HS-5 (cell line): ENCODE results near the gene VRK3.

Experiments used
- DNase-seq: peaks from one replicate; pipeline ENCODE4 v3.0.0-alpha.2; 2012; ENCODE audit warnings: low read depth

VRK3 gene

DNA sequence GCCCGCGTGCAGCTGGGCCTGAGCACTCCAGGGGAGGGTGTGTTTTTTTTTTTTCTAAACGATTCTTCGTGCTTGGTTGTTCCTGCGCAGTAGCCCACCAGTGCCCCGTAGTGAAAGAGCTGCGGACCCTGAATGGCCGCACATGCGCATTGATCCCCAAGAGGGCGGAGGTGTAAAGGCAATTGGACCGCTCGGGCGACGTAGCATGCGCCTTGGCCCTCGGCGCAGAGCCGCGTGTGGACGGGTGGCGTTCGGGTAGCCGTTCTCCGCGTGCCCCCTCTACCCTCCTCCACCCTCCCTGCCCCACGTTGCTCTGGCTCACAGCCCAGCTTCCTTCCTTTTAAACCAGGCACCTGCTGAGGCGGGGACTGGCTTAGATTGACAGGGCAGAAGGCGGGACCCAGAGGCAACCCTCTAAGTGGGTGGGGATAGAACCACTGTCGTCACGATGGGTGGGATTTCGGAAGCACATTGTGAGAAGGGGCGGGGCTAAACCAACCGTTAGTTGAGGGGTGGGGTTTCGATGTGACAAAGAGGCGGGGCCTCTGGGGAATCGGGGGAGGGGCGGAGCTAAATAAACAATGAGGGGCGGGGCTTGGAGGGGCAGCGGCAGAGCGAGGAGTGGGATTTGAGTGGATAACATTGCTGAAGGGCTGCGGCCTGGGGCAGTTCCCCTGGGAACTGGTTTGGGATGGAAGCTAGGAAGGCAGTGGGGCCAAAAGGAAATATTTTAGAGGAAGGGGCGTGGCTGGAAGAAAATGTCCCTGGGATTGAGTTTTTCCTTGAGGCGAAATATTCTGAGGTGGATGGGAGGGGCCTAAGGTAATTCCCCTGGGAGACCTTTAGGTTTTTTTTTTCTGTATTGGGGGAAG, 95.3 kb downstream of the VRK3 start:
- DNase-seq = peak; percentile 95

DNA sequence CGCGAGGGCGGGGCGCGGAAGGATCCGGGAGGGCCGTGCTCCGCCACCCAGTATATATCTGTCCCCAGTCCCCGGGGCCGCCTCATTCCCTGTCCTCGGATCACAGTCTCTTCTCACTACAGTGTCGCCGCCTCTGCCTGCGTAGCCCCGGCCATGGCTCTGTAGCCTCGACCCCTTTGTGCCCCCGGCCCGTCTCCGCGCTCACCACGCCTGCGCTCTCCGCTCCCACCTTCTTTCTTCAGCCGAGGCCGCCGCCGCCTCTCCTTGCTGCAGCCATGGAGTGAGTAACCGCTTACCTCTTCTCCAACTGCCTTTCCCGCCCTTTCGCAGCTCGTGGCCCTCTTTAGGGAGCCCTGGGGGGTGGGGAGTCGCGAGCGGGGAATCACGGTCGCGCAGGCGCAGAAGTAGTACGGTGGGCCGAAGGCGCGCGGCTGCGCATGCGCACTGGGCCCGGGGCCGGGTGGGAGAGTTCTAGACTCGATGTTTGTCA, 96.0 kb downstream of the VRK3 start, which contains the start of the genes ATF5 and NUP62:
Gene ATF5, plus strand, starts transcription at position 85 of the 490 bp plus-strand sequence. CDS start 1,646 bp downstream, outside the sequence.
Gene NUP62, minus strand, starts transcription at position 384 of the 490 bp plus-strand sequence. CDS start 19,697 bp downstream, outside the sequence.
- peak; percentile 57 for DNase-seq

DNA sequence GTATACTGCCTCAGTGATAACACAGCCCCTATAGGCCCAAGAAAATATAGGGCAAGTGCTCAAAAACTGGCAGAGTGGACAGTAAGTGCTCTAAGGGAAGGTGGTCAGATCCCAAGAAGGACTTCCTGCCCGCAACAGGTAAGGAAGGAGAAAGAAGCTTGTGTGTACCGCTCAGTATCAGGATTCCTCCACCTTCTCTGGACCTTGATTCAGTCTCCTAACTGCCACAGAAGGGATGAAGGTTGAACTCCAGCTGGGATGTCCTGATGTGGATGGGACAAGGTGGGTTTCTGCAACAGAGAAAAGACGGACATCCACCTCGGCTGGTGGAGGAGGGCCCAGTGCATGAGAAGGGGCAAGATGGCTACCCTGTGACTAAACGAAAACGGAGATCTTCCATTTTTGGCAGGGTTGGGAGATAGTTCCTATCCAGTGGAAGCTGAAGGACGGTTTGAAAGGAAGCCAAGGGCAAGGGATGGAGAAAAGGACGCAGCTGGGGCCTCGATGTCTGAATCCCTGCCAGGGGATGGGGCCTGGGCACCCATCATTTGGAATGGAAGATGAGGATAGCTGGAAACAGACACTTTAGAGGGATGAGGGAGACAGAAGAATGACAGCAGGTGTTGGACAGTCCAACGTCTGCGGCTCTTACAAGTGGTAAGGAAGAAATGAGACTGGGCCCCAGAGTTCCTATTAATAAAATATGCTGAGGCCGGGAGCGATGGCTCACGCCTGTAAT, 97.5 kb downstream of the VRK3 start:
- no peak for DNase-seq

DNA sequence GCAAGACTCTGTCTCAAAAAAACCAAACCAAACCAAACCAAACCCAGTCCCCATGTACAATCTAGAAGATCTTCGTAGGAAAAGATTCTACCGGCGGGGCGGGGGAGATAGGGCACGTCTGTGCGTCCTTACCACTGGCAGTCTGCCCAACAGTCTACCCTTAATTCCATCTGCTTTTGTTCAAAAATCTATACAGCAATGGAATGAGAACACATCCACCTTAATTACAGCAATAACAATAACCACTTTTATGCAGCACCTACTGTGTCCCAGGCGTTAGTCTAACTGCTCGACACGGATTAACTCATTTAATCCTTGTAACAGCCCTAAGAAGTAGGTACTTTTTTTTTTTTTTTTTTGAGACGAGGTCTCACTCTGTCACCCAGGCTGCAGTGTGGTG, 98.7 kb downstream of the VRK3 start:
- DNase-seq = no peak
